Endothelial cell of hepatic sinusoid (primary cell): ENCODE data around the gene PRKD1.
"Not testable (repeated sequence)": the region's sequence is repeated elsewhere in the genome, so short reads cannot be mapped to it uniquely, and the experiment has no call there.

Experiments used
- in situ Hi-C: cut with HindIII; loops from 2 replicates; pipeline ENCODE4 v1.10.0; 2017; ENCODE audit warnings: low sequenced_read_pairs

Gene PRKD1

DNA sequence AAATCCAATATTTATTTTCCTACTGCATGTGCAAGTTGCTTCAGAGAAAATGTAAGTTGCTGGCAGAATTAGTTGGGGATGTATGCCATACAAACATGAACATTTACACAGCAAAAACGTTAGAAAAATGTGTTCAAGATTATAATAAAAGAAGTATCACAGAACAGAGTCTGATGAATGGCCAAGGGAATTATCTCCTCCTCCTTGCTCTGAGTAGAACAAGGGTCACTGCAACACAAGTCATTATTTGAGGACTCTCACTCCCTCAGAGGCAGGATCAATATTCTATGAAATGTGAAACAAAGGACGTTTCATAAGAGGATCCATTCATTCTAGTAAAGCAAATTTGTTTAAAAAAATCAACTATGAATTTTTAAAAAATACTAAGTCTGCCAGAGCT, 177.8 kb downstream of the PRKD1 start:
- in situ Hi-C loops, result no loop called here

DNA sequence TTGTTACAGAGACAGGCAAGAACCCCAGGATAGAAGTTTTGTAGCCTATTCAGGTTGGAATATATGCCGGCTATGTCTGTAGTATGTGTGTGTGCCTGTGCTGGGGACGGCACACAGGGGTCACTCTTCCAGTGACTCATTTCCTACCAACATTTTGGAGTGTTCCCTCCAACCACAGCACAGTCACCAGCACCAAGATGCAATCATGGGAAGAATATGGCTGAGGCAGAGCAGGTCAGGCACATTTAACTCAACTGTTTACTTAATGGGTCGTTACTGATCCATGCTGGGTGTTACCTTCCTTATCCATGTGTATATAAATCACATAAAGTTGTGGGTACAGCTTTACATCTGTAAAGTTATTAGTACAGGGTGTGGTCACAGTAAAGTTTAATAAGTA, 178.3 kb downstream of the PRKD1 start:
- in situ Hi-C loops, result no loop called here

DNA sequence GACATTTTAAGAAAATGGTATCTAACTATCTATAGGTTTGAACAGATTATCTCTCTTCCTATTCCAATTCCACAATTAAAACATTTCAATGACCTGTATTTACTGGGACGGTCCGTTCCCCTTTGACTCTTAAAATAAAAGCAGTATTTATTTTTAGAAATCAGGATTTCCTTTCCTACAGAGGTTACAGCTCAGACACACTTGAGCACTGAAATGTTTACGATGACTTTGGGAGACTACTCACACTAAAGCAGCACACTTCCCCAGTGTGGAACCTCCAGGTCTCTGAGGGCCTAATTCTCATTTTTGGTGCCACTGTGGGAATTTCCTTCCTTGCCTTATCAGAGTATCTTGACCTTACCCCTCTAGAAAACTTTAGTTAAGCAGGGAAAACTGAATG, 181.8 kb downstream of the PRKD1 start:
- in situ Hi-C loops, result no loop called here

DNA sequence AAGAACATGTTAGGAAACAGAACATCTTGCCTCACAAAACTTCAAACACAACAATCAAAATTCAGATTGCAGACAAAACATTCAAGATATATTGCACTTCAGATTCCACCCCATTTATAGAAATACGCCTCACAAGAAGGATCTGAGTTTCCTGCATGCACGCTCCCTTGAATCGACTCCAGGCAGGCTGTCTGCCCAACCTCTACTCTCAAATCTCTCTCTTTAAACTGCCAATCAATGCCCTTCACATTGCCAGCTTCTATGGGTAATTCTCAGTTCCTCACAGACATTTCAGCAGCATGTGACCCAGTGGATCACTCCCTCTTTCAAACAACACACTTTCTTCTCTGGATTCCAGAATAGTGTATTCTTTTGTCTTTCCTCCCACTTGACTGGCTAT, 184.1 kb downstream of the PRKD1 start:
- in situ Hi-C loops, result no loop called here

DNA sequence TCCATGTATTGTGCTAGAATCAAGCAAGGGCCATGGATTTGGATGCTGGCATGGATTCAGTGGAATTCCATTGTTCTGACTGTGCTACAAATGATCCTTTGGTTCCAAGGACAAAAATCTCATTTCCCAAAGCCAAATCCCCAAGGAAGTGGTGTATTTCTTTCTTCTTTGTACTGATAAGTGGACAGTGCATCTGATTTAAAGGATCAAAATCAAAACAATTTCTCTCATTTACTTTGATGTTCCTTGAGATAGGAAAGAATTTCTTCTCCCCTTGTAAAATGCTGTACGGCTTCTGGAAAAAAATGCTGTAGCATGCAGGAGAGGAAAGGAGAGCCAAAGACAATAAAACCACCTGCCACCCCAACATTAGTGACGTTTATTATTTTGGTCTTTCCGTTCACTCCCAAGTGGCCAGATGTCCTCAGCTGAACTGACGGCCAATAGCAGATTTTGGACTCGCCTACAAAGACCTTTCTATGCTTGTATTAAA, 185.7 kb downstream of the PRKD1 start:
- in situ Hi-C loops, result no loop called here

DNA sequence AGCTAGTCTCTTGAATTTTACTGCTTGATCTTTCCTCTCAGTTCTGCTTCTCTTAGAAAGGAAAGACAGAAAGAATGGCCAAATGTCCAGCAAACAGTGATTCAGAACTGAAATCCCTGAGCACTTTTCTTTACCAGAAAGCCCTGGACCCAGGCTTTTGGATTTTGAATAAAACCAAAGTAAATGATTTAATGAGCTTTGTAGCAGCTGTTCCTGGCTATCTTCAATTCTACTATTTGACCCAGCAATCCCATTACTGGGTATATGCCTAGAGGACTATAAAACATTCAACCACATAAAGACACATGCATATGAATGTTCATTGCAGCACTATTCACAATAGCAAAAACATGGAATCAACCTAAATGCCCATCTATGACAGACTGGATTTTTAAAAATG, 187.2 kb downstream of the PRKD1 start:
- in situ Hi-C loops, result no loop called here

DNA sequence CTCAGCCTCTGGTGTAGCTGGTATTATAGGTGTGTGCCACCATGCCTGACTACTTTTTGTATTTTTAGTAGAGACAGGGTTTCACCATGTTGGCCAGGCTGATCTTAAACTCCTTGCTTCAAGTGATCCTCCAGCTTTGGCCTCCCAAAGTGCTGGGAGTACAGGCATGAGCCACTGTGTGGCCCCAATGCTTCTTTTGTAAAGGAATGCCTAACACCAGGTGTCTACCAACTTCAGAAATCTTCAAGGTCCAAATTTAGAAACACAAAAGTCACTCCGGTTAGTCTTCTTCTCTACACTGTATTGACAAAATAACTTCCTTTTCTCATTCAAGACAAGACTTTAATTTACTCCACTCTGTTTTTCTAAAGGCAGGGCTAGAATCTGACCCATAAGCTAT, 188.7 kb downstream of the PRKD1 start:
- in situ Hi-C loops, result no loop called here

DNA sequence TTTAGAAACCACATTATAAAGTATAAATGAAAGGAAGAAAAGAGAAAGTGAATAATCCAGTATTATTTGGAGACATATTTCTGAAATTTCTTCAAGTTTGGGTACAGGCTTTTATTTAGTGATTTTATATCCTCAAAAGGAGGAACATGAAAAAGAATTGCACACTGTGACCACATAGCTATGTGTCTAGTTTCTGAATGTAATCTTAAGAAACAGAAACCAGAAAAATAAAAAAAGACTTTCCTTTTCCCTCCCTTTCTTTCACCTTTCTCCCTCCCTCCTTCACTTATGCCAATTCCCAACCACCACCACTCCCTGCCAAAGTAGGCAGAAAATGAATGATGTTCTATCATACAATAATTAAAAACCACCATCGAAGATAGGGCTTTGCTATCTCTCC, 189.6 kb downstream of the PRKD1 start:
- in situ Hi-C loops, result no loop called here

DNA sequence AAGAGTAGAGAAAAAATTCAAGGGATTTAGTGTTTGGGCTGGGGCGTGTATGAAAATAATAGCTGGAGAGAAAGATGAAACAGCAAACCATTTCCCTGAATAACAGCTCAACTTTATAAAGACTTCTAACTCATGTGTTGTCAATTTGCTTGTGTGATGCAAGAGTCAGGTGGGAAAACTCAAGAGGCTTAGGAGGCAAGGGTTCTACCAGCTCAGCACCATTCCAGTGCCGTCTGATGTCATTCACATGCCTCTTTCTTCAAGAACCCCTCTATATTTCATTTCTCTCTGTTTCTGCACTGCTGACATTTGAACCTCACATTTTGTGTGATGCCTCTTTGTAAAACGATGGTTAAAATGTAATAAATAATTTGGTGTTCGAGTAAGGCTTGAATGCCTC, 192.2 kb downstream of the PRKD1 start:
- in situ Hi-C loops, result no loop called here

DNA sequence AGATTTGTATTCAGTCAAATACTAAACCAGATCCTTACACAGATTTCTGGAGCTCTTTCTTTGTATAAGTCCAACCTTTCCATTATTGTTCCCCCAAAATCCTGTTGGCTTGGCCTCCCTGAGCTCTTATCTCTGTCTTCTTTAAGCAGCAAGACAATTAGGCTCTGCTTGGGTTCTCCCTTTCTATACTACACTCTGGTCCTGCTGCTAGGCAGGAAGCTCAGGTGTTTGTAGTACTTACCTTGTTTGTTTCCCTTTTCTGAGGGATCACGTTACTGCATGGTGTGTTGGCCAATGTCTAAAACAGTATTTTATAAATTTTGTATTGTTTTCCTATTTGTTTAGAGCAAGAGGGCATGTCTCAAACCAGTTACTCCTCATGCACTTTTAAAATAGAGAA, 192.9 kb downstream of the PRKD1 start:
- in situ Hi-C loops, result no loop called here

DNA sequence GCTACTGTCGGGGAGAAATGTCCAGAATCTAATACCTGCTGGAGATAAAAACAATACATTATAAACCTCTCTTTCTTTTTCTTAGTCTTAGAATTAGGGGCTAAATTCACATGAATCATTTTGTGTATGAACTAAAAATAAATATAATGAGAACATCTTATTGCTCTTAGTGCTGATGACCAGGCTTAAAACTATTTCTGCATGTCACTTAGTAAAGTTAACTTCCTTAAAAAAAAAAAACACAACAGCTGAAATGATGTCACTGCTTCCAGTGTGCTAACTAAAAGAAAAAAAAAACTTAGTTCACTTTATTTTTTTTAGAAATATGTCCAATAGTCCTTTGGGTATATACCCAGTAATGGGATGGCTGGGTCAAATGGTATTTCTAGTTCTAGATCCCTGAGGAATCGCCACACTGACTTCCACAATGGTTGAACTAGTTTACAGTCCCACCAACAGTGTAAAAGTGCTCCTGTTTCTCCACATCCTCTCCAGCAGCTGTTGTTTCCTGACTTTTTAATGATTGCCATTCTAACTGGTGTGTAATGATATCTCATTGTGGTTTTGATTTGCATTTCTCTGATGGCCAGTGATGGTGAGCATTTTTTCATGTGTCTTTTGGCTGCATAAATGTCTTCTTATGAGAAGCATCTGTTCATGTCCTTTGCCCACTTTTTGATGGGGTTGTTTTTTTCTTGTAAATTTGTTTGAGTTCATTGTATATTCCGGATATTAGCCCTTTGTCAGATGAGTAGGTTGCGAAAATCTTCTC, 200.9 kb downstream of the PRKD1 start:
- in situ Hi-C loops, result not testable (repeated sequence)

DNA sequence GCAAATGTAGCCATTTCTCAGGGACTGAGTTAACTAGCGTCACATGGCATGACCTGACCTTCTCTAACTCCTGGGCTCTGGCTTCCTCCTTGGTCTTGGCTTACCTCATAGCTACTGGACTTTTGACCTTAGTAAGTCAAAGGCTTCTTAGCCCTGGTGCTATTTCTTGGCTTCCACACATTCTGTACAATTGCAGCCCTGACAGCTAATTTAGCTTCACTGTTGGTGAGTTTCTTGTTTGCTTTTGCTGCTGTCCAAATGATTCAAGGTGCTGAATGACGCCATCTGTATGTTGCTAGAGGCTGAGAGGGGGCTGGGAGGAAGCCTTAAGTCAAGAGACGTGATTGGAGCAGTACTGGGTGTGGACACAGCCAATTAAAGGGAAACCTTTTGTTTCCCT, 202.7 kb downstream of the PRKD1 start:
- in situ Hi-C loops, result no loop called here

DNA sequence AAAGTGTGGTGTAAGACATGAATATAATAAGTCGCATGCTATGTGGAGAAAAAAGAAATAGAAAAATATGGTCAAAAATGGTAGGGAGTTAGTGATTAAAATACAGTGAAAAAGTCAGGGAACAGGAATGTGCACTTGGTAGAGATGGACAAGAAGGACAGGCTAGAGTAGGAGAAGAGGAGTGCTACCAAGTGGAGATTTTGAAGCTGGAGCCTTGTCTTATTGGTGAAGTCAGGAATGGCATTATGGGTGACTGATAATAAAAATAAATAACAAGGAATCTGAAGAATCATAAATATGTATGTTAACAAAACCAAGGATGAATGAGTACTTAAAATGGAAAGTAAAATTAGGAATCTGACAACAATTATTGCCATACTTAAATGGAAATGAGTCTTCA, 204.8 kb downstream of the PRKD1 start:
- in situ Hi-C loops, result no loop called here

DNA sequence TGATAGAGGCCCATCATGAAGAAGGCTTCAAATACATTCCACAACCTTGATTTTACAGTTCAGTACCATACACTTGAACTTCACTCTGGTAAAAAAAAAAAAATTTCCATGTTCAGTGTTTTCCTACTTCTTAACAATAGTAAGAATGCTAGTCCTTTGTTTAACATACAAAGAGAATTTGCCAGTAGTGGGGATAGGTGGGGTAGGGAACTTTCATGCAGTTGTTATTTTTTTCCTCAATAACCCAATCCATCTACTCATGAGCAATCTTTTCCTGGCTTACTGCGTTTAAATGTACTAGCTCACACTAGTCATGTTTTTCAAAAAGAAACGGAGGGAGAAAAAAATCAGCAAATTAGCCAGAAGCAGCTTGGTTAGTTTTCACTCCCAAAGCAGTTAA, 206.1 kb downstream of the PRKD1 start:
- in situ Hi-C loops, result no loop called here

DNA sequence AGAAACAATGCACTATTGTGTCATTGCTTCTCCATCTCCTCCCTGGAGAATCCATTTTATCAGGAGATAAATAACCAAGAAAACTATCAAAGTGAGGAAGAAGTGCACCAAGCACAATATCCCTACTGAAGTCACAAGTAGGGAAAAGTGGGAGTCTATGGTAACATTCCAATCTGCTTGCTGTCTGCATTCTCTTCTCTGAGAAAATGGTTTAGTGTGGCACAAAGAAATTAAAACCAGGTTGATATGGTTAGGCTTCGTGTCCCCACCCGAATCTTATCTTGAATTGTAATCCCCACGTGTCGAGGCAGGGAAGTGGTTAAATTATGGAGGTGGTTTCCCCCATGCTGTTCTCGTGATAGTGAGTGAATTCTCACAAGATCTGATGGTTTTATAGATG, 209.7 kb downstream of the PRKD1 start:
- in situ Hi-C loops, result loop anchor here (5.0 kb wide), 1 partner anchor 56 kb away; no protein-coding TSS in a partner anchor

DNA sequence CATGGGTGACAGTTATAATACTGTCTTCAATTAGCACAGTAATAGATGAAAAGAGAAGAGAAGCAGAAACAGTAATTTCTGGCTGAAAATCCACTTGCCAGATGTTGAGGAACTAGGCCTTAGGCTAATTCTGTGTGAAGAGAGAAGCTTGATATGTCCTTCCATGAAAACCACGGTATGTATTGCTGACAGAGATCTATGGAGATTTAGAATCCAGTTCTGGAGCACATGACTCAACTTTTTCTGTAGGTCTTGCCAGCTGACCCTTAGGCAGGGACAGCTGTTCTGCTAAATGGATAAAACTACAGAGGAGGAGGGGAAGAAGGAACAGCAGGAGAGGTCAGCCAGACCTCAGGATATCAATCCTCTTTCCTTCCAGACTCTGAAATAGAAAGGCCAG, 211.5 kb downstream of the PRKD1 start:
- in situ Hi-C loops, result loop anchor here (5.0 kb wide), 1 partner anchor 54 kb away; no protein-coding TSS in a partner anchor

DNA sequence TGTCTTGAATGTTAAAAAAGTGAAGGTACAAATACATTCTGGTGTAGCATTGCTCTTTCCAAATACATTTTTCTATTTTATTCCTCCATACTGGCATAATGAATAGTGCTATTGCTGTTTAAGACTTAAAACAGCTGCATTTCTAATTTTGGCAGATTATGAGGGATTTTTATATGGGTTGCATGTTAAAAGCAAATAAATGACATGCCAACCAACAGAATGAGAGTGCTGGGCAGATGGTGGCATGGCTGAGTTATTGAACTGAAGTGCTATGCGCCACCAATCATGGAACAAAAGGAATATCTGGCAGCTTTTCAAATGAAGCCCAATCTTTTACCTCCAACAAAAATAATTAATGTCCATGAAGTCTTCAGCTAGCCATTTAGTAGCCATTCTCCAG, 215.0 kb downstream of the PRKD1 start:
- in situ Hi-C loops, result no loop called here

DNA sequence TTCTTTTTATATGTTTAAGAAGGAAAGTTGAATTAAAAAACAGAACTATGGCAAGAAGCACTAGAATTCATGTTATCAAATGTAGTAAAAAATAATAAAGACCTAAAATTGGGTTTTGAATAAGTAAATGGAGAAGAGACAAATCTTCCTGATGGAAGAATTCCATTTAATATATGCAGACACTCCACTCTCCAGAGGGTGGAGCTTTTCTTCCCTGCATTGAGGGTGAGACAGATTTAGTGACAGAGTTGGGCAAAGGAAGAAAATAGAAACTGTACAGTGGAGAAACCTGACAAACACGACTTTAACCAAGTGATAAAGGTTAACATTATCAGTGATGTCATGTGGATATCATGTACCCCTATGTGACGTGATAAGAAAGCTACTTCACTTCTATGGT, 217.6 kb downstream of the PRKD1 start:
- in situ Hi-C loops, result no loop called here

DNA sequence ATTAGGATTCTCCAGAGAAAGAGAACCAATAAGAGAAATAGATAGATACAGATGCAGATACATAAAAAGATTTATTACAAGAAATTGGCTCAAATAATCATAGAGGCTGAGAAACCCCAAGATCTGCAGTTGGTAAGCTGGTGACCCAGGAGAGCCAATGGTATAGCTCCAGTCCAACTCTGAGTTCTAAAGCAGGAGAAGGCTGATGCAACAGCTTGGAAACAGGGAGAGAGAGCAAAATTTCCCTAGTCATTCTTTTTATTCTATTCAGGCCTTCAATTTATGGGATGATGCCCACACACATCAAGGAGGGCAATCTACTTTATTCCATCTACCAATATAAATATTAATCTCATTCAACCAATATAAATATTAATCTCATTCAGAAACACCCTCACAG, 218.2 kb downstream of the PRKD1 start:
- in situ Hi-C loops, result no loop called here

DNA sequence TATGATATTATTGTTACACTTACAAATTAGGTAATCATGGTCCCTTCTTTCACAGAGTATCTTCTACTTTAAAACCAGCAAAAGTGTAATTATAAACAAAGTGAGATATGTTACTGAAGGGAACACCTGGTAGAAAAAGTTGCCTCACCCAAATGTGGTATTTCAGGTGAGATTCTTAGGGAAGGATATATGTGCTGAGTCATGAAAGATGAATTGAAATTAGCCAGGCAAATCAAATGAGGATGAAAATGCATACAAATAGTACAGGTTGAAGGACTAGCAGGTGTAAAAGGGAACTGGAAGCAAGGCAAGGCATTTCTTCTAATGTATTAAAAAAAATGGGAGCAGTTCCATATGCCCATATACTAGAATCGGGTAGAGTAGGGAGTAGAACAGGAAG, 220.9 kb downstream of the PRKD1 start:
- in situ Hi-C loops, result no loop called here

DNA sequence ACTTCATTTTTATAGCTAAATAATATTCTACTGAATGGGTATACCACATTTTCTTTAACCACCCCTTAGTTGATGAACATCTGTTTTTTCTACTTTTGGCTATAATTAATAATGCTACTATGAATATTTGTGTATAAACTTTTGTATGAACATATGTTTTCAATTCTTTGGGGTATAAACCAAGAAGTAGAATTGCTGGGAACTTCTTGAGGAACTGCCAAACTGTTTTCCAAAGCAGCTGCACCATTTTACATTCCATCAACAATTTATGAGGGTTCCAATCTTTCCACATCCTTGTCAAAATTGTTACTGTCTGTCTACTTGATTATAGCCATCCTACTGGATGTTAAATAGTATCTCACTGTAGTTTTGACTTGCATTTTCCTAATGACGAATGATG, 221.8 kb downstream of the PRKD1 start:
- in situ Hi-C loops, result no loop called here

DNA sequence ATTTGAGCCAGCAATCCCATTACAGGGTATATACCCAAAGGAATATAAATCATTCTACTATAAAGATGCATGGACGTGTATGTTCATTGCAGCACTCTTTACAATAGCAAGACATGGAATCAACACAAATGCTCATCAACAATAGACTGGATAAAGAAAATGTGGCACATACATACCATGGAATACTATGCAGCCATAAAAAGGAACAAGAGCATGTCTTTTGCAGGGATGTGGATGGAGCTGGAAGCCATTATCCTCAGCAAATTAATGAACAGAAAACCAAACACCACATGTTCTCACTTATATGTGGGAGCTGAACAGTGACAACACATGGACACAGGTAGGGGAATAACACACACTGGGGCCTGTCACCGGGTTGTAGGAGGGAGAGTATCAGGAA, 238.1 kb downstream of the PRKD1 start:
- in situ Hi-C loops, result not testable (repeated sequence)

DNA sequence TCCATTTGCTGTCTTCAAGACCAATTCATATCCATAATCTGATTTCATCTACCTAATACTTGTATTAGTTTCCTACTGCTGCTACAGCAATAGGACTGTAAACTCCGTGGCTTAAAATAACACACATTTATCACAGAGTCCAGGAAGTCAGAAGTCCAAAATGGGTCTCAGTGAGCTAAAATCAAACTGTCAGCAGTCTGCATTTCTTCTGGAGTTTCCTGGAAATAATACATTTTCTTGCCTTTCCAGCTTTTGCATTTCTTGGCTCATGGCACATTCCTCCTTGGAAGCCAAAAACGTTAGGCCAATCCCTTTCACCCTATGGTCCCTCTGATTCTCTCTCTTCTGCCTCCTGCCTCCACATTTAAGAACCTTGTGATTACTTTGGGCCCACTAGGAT, 239.8 kb downstream of the PRKD1 start:
- in situ Hi-C loops, result no loop called here
